HG03064 (cell line): Measurements from ENCODE around the gene ADGRD2.

Experiments
- ATAC-seq: cut with Tn5 transposase; IDR thresholded peaks from one replicate; pipeline ENCODE4 v1.9.1; 2021; ENCODE audit warnings: low read depth; ENCODE audit not compliant: unreplicated experiment

ADGRD2 gene

DNA sequence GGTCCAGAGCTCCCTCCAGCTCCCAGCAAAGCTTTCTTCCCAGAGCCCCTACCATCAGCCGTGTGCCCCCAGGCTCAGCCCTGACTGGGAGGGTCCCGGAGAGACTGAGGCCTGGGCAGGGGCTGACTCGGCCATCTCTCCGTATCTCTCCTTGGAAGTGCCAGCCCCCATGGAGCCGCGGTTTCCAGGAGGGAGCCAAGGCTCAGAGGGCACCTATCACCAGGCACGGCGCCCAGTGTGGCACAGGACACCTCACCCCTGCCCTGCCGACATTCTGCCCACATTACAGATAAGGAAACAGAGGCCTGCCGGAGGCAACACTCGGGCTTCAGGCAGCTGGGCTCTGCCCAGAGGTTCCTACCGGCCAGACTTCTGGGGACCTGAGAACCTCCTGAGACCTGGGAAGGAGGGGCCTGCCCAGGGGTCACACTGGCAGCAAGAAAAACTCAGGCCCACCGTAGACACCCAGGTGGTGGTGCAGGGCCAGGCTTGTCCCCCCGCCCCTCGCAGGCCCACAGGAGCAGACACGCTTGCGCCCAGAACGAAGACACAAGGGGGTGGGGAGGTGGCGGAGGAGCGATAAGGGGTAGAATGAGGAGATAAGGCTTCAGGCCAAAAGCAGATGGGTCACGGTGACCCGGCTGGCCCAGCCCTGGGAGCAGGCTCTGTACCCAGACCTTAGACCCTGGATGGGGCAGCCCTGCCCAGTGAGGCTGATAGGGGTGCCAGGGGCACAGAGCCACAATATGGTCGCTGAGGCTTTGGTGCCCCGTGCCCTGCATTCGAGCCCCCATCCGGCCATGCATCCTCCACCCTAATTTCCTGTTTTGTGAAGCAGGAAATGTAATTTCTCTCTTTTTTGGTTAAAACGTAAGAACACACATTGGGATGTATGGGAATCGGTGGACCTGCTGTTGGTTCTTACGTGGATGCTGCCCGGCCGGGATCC, 45.1 kb downstream of the ADGRD2 start:
- ATAC-seq = no peak

DNA sequence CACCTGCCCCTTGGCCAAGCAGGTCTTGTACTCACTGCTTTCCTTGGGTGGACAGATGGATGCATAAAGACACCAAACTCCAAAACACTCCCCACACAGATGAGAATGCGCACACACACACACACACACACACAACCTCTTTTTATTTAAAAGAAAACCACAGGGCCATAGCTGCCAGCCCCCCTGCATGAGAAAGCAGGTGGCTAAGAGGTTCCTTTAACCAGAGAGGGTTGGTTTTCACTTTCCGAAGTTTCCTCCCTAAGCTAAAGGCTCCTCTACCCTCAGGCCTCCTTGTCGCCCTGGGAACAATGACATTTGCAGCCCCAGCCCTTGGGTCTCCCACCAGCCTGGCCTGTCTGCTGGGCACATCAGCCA, 45.8 kb downstream of the ADGRD2 start:
- no peak for ATAC-seq

DNA sequence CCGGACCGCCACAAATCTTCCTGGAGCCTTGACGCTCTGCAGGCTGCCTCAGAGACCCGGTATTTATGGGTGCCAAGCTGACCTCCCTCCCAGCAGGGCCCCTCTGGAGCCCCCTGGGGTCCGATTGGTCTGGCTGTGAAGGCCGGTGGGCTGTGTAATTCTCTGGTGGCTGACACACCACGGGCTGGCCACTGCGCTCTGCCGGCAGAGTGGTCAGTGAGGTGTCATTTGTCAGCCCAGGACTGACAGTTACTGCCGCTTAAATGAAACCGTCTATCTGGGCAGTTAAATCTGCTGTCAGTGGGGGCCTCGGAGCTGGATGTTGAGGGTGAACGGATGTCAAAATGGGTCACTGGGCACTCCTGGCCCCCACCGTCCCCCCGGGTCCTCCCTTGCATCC, 46.2 kb downstream of the ADGRD2 start:
- ATAC-seq = no peak

DNA sequence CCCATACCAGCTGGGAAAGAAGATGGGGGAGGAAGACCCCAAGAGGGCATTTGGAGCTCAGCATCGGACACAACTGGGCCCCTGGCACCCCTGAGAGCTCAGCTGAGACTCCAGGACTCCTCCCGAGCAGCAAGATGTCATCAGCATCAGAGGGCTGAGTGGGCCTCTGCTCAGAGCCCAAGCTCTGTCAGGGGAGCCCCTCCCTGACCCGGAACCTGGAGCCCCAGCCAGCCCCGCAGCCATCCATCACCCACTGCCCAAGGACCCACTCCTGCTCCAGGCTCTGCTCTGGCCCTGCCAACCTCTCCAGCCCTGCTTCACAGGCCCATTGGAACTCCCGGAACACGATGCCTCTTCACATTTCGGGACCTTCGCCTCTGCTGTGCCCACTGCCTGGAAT, 47.2 kb downstream of the ADGRD2 start:
- ATAC-seq = no peak

DNA sequence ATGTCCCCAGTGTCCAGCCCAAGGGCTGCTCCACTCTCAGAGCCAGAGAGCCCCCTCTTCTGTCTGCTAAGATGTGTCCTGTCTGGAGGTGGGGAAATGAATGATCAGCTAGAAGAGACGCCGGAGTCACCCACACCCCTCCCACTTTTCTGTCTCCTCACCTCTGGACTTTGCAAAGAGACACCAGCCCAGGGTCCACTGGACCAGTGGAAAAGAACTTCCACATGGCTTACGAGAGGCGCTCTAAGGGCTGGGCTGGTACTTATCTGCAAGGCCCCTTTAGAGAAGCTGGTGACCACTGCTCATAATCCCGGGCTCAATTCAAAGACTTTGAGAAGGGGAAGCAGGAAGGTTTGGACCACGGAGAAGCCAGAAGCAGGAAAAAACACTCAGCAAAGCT, 47.8 kb downstream of the ADGRD2 start:
- no peak for ATAC-seq

DNA sequence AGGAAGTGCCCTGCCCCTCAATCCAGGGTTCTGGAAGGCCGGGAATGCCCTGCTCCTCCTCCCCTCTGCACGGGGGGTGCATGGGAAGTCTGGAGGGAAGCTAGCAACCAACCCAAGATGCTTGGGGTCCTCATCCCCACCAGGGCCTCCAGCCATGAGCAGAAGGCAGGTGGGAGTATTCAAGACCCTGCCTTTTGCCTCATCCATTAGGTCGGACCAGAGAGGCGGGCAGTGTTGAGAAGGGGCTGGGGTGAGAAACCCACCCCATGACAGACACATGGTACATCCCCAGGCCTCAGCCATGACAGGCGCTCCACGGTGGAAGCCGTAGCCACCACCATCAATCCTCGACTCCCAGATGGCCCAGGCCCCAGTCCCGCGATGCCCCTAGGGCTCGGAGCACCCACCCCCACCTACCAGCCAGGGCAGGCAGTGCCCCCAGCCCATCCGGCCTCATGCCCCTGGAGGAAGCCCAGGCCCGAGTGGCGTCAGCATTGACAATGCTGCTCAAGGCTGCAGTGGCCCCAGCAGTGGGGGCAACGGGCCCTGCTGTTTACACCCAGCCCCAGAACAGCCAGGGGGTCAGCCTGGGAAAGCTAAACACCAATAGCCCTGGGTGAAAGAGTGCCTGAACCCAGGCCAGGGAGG, 48.4 kb downstream of the ADGRD2 start:
- ATAC-seq = no peak

DNA sequence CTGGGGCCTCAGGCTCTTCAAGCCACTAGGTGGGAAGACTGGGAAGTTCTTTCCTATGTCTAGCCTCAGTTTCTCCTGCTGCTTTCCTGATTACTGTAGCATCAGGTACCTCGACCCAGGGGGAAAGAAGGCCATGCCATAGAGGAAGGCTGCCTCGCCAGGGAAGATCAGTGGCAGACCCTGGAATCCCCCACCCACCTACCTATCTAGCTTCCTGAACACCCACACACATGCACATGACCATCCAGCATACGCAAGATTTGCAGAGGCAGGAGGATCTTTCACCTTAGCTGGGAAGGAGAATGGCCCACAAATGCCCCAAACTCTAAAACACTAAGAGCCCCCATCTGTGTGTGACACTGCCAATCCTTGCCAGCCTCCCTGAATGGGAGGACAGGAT, 49.0 kb downstream of the ADGRD2 start:
- no peak for ATAC-seq

DNA sequence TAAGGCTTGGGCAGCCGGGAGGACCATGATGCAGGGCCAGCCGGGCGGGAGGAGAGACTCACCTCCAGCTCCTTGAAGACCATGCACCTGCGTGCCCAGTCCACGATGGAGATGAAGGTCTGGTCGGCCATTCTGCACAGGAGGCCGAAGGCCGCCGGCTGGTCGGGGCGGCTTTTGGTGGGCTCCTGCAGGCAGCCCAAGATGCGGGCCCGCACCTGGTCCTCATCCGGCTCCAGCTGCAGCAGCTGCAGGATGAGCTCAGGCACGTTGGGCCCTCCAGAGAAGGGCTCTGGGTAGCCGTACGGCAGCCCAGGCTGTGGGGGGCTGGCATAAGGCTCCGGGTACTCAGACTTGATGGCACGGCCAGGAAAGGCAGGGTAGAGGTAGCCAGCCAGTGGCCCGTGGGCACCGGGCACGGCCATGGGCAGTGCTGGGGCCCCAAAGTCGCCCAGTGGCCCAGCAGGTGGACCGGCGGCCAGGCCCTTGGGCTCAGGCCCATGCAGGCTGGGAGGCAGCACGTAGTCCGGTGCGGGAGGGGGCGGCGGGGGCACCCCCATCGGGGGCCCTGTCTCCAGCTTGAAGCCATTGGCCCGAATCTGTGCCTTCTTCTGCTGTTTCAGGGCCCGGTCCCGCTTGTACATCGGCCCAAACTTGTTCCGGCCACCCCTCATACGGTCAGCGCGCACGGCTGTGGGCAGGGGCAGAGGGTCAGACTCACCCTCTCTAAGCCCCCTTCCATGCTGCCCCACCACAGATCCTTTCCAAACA, 50.0 kb downstream of the ADGRD2 start:
- ATAC-seq = no peak

DNA sequence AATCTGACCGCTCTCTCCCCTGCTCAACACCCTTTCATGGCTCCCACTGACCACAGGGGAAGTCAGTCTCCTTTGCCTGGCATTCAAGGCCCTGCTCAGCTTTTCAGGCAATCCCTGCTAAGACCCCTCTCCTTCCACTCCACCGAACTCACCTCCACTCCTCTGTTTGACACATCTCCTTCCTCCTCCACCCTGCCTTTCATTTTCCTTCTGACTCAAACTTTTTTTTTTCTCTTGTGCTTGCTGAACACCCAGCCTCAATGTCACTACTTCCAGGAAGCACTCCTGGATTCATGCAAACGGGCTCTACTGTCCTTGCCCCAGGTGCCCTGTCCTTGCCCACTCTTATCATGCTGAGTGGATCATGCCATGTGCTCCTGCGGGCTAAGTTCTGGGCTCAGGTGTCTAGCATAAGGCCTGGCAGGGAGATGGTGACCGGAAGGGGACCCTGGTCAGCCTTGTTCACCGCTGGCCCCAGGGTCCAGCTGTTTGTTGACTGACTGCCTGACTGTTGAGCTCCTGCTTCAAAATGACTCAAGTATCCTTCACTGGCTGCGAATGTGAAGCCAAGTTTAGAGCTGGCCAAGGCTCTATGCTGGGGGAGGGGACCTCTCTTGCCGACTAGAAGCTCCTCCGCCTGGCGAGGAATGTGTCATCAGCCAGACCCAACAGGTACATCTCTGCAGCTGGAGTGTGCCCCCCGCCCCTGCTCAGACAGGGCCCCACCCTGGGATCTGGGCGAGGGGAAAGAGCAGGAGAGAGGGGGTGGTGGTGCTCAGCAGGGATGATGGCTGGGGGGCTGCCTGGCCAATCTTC, 50.8 kb downstream of the ADGRD2 start:
- no peak for ATAC-seq

DNA sequence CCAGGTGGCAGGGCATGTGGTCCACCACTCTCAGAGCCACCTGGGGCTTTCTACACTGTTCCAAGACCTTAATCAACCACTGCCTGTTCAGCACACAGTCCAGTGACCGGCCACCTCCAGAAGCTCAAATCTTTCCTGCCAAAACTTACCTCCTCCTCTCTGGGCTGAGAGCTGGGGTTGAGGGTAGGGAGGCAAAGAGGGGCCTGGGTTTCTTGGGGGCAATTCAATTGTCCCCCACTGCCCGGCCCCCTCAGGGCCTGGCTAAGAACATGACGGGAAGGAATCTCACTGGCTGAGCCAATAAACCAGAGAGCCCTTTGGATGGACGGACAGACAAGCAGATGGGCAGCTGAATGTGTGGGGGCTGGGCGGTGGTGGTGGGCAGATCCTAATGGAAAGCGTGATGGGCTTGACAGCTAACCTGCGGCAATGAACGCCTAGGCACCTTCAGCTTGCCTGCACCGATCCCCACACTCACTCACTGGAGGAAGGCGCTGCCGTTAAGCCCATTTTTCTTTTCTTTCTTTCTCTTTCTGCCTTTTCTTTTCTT, 51.6 kb downstream of the ADGRD2 start:
- ATAC-seq = no peak

DNA sequence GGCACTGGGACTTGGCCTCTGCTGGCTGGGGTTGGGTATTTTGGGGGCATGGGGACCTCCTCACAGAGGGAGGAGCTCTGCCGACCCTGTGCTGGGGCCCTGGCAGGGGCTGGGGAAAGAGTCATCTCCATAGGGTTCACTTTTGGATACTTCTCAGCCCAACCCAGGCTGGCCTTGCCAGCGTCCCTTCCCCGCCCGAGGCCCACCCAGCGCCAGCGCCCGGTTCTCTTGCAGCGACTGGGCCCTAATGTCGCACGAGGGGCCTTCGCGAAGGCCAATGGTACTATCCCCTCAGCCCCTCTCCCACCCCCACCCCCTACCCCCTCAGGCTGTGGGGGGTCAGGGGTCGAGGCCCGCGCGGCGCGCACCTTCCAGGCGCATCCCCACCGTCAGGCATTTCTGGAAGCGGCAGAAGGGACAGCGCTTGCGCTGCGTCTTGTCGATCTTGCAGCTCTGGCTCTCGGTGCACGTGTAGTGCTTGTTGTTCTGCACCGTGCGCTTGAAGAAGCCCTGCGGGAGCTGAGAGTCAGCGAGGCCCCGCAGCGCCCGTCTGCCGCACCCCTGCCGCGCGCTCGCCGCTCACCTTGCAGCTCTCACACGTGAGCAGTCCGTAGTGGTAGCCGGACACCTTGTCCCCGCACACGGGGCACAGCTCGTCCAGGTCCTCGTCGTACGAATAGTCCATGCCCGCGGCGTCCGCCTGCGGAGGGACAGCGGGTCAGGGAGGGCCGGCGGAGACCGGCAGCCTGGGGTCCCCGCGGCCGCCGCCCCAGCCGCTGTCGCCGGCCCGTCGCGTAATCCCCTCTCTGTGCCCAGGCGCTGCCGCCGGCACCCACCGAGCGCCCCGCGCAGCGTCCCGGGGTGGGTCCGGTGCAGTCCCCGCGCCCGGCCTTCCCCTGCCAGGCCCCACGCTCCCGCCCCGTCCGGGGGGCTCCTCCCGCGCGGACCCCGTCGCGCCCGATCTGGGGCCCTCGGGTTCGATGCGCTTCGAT, 52.8 kb downstream of the ADGRD2 start:
- ATAC-seq = no peak

DNA sequence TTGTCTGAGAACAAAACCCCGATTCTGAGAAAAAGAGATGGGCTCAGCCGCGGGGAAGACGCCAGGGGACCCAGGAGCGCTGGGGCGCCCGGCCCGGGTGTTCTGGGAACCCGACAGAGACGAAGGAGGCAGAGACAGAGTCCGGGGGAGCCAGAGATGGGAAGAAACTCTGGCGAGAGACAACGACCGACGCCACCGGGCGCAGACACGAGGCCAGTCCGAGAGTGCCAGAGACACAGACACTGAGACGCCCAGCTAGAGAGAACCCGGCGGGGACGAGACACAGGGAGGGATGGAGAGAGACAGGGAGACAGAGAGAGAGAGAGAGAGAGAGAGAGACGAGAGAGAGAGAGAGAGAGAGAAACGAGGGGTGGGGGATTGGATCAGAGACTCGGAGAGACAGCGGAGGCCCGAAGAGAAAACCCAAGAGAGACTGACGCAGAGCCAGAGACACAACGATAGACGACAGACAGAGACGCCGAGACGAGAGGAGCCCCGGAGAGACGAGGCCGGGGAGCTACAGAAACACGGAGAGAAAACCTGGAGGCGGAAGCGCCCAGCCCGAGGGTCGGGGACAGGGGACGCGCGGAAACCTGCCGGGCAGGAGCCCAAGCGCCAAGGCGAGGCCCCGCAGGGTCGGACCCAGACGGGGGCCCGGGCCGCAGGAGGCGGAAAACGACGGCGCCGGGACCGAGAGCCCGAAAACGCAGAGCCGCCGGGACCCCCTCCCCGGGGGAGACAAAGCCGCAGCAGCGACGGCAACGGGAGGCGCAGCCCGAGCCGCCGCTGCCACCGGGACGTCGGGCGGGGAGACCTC, 53.7 kb downstream of the ADGRD2 start:
- no peak for ATAC-seq

DNA sequence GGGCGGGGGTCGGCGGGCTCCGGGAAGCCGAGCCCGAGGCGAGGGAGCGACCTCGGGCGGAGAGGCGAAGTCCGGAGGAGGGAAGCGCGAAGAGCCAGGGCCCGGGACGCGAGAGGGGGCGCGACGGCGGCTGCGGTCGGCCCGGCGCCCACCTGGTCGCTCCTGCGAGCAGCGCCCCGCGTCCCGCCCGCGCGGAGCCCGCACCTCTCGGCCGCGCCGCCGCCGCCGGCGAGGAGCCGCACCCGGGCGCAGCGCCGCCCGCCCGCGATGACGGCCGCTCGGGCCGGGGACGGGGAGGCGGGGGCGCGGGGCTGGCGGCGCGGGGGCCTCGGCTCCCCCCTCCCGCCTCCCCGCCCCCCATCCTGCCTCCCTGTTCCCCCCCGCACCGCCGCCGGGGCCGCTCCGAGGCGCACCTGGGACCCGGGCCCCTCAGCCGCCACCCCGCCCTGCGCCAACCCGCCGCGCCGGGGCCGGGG, 54.3 kb downstream of the ADGRD2 start:
- no peak for ATAC-seq

DNA sequence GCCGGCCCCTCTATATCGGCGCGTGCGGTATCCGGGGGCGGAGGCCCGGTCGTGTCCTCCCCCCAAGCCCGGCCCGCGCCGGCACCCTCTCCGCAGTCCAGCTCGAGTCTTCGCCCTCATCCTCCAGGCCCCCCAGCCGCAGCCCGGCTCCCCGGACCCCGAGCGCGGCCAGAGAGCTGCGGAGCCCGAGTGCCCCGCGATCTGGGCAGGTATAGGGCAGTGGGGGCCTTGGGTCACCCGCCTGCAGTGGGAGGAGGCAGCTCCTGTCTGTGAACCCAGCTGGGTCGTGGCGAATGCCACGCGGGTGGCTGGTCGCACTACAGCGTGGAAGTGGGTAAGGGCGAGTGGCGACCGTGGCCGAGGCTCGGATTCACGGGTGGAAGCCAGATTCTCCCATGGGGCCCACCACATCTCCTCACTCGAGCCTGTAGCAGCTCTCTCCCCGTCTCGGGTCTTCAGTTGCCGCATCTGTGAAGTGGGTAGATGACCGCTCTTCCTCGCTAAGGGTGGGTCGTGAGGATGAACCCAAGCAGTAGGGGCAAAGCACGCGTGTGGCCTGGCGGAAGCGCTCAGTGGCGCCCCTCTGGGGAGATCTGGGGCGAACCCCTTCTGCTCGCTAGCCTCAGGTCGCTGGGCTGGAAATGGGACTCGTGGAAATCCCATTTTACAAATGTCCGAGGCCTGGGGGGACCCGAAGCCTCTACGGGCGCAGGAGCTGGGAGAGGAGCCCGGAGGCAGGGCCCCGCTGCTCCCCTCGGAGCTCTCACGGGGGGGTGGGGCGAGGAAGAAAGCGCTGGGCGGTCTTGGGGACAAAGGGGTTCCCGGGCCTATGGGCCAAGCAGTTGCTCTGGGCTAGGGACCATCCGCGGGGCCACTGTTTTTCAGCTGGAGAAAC, 55.0 kb downstream of the ADGRD2 start:
- no peak for ATAC-seq

DNA sequence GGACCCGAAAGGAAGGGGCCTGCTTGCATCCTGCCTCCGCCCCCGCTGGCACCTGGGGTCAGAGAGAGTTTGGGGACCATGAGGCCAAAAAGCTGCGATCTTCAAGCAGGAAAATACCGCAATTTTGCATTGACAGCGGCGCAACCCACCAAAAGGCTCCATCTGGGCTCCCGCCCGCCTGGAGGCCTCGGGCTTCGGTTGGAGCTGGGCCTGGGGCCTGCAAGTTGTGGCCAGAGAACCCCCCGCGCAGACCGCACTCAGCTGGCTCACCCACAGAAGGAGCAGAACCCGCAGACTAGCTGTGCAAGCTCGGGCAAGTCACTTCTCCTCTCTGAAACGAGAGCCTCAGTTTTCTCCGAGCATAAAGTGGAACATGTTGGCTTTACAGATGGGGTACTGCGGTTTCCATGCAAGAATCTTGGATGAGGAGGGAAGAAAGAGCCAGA, 55.7 kb downstream of the ADGRD2 start:
- ATAC-seq = no peak

DNA sequence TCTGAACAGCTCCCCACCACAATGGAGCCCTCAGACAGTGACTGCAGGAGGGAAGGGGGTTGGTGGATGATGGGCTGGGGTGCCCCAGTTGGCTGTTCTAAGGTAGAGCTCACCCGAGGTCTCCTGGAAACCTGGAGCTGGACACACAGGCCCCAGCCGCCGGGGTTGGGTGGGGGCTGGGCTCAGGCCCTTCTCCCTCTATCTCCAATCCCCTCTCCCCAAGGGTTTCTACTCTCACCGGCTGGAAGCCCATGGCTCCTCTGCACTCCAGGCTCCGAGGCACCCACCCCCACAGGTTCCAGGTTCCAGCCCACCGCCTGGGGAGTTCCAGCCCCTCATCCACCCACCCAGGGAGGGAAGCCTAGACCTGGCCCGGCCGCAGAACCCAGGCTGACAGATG, 56.2 kb downstream of the ADGRD2 start:
- ATAC-seq = no peak
